ENCODE data around the gene PHF3. TPM values are rescaled to one million over a fixed set of nuclear protein-coding genes. Genes with fewer than 3 reads are reported as not detected.

The PHF3 gene
- total RNA-seq, 1 experiment from 2014 or later, result 56.4 TPM

- TF ChIP-seq AR (CRISPR knock-in tag; IDR thresholded peaks at IDR 0.05) (0 out of 2 replicates have a peak, but pooled peaks have one; percentile 62), TEAD1 (CRISPR knock-in tag; IDR thresholded peaks at IDR 0.05) (no peak), ZMAT4 (CRISPR knock-in tag; IDR thresholded peaks at IDR 0.05) (no peak), ZNF671 (CRISPR knock-in tag; IDR thresholded peaks at IDR 0.05) (no peak), NFATC4 (CRISPR knock-in tag; IDR thresholded peaks at IDR 0.05) (0 out of 2 replicates have a peak, but pooled peaks have one; percentile 41), ETV6 (CRISPR knock-in tag; IDR thresholded peaks at IDR 0.05) (no peak; the same call in 1 of the 2 replicates), NR2C2 (CRISPR knock-in tag; IDR thresholded peaks at IDR 0.05) (no peak), E2F1 (CRISPR knock-in tag; IDR thresholded peaks at IDR 0.05) (peak; percentile 63; the same call in 1 of the 2 replicates), CBFB (CRISPR knock-in tag; IDR thresholded peaks at IDR 0.05; ENCODE audit: low read depth) (no peak), IRF2 (CRISPR knock-in tag; IDR thresholded peaks at IDR 0.05; ENCODE audit: borderline replicate concordance, low read depth) (no peak), ZNF232 (CRISPR knock-in tag; IDR thresholded peaks at IDR 0.05) (peak; percentile 71; the same call in 1 of the 2 replicates), MXD4 (CRISPR knock-in tag; IDR thresholded peaks at IDR 0.05; ENCODE audit: borderline replicate concordance) (no peak), E2F4 (CRISPR knock-in tag; IDR thresholded peaks at IDR 0.05; ENCODE audit: borderline replicate concordance, low read depth) (no peak), ZNF512 (CRISPR knock-in tag; IDR thresholded peaks at IDR 0.05; ENCODE audit: borderline replicate concordance) (no peak), MYBL2 (CRISPR knock-in tag; IDR thresholded peaks at IDR 0.05) (no peak), ARID4B (CRISPR knock-in tag; IDR thresholded peaks at IDR 0.05; ENCODE audit: borderline replicate concordance) (peak; percentile 86), USF2 (CRISPR knock-in tag; IDR thresholded peaks at IDR 0.05) (peak; percentile 97), USF1 (CRISPR knock-in tag; IDR thresholded peaks at IDR 0.05) (peak; percentile 93), SP1 (CRISPR knock-in tag; conservative IDR thresholded peaks at IDR 0.05) (peak; percentile 27; the same call in 1 of the 2 replicates), OVOL2 (CRISPR knock-in tag; IDR thresholded peaks at IDR 0.05; ENCODE audit: borderline replicate concordance) (no peak), JAZF1 (CRISPR knock-in tag; IDR thresholded peaks at IDR 0.05) (no peak), TCF7 (CRISPR knock-in tag; IDR thresholded peaks at IDR 0.05; ENCODE audit: low read depth) (no peak), RELA (CRISPR knock-in tag; IDR thresholded peaks at IDR 0.05; ENCODE audit: borderline replicate concordance) (no peak), EMX1 (CRISPR knock-in tag; IDR thresholded peaks at IDR 0.05) (no peak), HMGA2 (CRISPR knock-in tag; IDR thresholded peaks at IDR 0.05) (no peak), ZNF416 (CRISPR knock-in tag; IDR thresholded peaks at IDR 0.05) (no peak)
Observed at GRCh38 chr6:63635588-63636517, at the start of gene PHF3 (continued).
